ENCODE measurements around the gene JAKMIP3. TPM values are rescaled to one million over a fixed set of nuclear protein-coding genes. Genes with fewer than 3 reads are reported as not detected.

The JAKMIP3 gene
- polyA plus RNA-seq, 1 experiment: 0.19 TPM

- H3K27ac ChIP-seq (ENCODE audit: low read depth, low read length): no peak overlapping the region
- peaks cover 10% of the 10 kb centered on the region for H3K9me3 ChIP-seq (ENCODE audit: control insufficient read depth, insufficient read depth, low read length)
- ChIA-PET CTCF (interaction anchor here (2.0 kb wide), 1 partner anchor 36 kb away, joined by 6 read pairs; no protein-coding TSS in a partner anchor), POLR2A (no interaction called here)
- TF ChIP-seq CTCF (IDR thresholded peaks at IDR 0.05; ENCODE audit: low read depth, low read length): no peak
- no peak overlapping the region for H3K4me3 ChIP-seq (ENCODE audit: low read depth, low read length)
- peaks cover 4% of the 10 kb centered on the region for H3K27me3 ChIP-seq (ENCODE audit: control insufficient read depth, insufficient read depth, low read length)
- no peak for DNase-seq (ENCODE audit: low read depth, low spot score)
Observed at GRCh38 chr10:132058793-132059759, 6.7 kb upstream of the JAKMIP3 start.

- no peak overlapping the region for H3K27ac ChIP-seq (ENCODE audit: low read depth, low read length)
- ChIA-PET CTCF (interaction anchor here (2.0 kb wide), 1 partner anchor 37 kb away, joined by 6 read pairs; no protein-coding TSS in a partner anchor), POLR2A (no interaction called here)
- TF ChIP-seq CTCF (IDR thresholded peaks at IDR 0.05; ENCODE audit: low read depth, low read length): no peak
- no peak for DNase-seq (ENCODE audit: low read depth, low spot score)
- H3K4me3 ChIP-seq (ENCODE audit: low read depth, low read length): no peak overlapping the region
- peaks cover 9% of the 10 kb centered on the region; the same call in 1 of the 2 replicates for H3K9me3 ChIP-seq (ENCODE audit: control insufficient read depth, insufficient read depth, low read length)
- H3K27me3 ChIP-seq (ENCODE audit: control insufficient read depth, insufficient read depth, low read length): peaks cover 4% of the 10 kb centered on the region
Observed at GRCh38 chr10:132059760-132060508, 5.8 kb upstream of the JAKMIP3 start.

- CTCF ChIA-PET: interaction anchor here (1.3 kb wide), 1 partner anchor 38 kb away, joined by 4 read pairs; no protein-coding TSS in a partner anchor
- Histone ChIP-seq H3K27ac (ENCODE audit: low read depth, low read length) (no peak overlapping the region), H3K9me3 (ENCODE audit: control insufficient read depth, insufficient read depth, low read length) (peaks cover 9% of the 10 kb centered on the region; the same call in 1 of the 2 replicates), H3K27me3 (ENCODE audit: control insufficient read depth, insufficient read depth, low read length) (peaks cover 4% of the 10 kb centered on the region), H3K4me3 (ENCODE audit: low read depth, low read length) (no peak overlapping the region)
- no peak for TF ChIP-seq CTCF (IDR thresholded peaks at IDR 0.05; ENCODE audit: low read depth, low read length)
- POLR2A ChIA-PET: no interaction called here
- DNase-seq (ENCODE audit: low read depth, low spot score): no peak
Observed at GRCh38 chr10:132061030-132061429, 4.7 kb upstream of the JAKMIP3 start.

GRCh38 chr10:132061465-132061864, 4.3 kb upstream of the JAKMIP3 start:
- H3K9me3 ChIP-seq (ENCODE audit: control insufficient read depth, insufficient read depth, low read length): peaks cover 9% of the 10 kb centered on the region; the same call in 1 of the 2 replicates
- H3K4me3 ChIP-seq (ENCODE audit: low read depth, low read length): no peak overlapping the region
- POLR2A ChIA-PET: no interaction called here
- H3K27me3 ChIP-seq (ENCODE audit: control insufficient read depth, insufficient read depth, low read length): peaks cover 4% of the 10 kb centered on the region
- H3K27ac ChIP-seq (ENCODE audit: low read depth, low read length): no peak overlapping the region
- no peak for DNase-seq (ENCODE audit: low read depth, low spot score)
- TF ChIP-seq CTCF (IDR thresholded peaks at IDR 0.05; ENCODE audit: low read depth, low read length): no peak
- CTCF ChIA-PET: interaction anchor here (1.3 kb wide), 1 partner anchor 39 kb away, joined by 4 read pairs; no protein-coding TSS in a partner anchor
